PC-3 (cell line): ENCODE data around the gene ROBO2.

Source experiments
- EZH2phosphoT487 ChIP-seq: fragments of 300-600 bp; sonication (generic); IDR thresholded peaks from 2 replicates; pipeline ENCODE4 v1.6.1; 2018; ENCODE audit warnings: mild to moderate bottlenecking, antibody characterized with exemption, low read length, borderline replicate concordance
- TF ChIP-seq, protein P1 (sequence below): fragments of 300-600 bp; sonication (generic); conservative IDR thresholded peaks from 2 replicates; pipeline ENCODE4 v1.5.1; 2017; ENCODE audit warnings: antibody characterized with exemption, low read depth, mild to moderate bottlenecking, low read length

- TF ChIP-seq, protein P1, sequence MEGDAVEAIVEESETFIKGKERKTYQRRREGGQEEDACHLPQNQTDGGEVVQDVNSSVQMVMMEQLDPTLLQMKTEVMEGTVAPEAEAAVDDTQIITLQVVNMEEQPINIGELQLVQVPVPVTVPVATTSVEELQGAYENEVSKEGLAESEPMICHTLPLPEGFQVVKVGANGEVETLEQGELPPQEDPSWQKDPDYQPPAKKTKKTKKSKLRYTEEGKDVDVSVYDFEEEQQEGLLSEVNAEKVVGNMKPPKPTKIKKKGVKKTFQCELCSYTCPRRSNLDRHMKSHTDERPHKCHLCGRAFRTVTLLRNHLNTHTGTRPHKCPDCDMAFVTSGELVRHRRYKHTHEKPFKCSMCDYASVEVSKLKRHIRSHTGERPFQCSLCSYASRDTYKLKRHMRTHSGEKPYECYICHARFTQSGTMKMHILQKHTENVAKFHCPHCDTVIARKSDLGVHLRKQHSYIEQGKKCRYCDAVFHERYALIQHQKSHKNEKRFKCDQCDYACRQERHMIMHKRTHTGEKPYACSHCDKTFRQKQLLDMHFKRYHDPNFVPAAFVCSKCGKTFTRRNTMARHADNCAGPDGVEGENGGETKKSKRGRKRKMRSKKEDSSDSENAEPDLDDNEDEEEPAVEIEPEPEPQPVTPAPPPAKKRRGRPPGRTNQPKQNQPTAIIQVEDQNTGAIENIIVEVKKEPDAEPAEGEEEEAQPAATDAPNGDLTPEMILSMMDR: no peak
- no peak for TF ChIP-seq EZH2phosphoT487
Observed at GRCh38 chr3:77577264-77577663, 537.4 kb downstream of the ROBO2 start.
